GM13976 (cell line): ENCODE data around the gene DYNC1H1.

Experiments used
- DNase-seq: peaks from one replicate; pipeline ENCODE4 v3.0.0; 2012; ENCODE audit warnings: low spot score
- in situ Hi-C: fragments of 300-500 bp; cut with MboI; formaldehyde crosslinking; loops from one replicate; pipeline ENCODE4 v1.12.0; 2022; ENCODE audit warnings: low sequenced_read_pairs, mixed read lengths, inconsistent platforms; ENCODE audit not compliant: unreplicated experiment
- TF ChIP-seq, protein P1 (sequence below): IDR thresholded peaks from 2 replicates; pipeline ENCODE4 v1.5.1; 2012; ENCODE audit warnings: borderline replicate concordance, mild to moderate bottlenecking; ENCODE audit not compliant: insufficient read depth; ENCODE audit errors: extremely low read depth, missing control alignments, control extremely low read depth

DYNC1H1 gene

DNA sequence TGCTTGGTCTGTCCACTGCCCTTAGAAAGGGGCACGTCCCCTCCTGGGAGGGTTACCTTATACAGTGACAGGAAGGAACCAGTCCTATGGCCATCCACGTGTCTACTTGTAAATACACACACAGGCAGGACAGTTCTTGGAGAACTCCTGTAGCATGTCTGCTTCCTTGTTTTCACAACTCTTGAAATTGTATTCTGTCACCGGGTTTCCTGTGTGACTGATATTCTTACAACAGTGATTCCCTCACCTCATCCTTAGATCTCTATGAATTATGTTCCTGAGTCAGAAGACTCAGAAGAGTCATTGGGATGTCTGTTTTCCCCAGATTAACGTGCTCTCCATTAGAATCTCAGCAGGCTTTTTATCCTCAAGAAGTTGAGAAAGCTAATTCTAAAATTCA lies 44.1 kb upstream of the DYNC1H1 start:
- in situ Hi-C loops, result no loop called here
- no peak for DNase-seq
- TF ChIP-seq, protein P1, sequence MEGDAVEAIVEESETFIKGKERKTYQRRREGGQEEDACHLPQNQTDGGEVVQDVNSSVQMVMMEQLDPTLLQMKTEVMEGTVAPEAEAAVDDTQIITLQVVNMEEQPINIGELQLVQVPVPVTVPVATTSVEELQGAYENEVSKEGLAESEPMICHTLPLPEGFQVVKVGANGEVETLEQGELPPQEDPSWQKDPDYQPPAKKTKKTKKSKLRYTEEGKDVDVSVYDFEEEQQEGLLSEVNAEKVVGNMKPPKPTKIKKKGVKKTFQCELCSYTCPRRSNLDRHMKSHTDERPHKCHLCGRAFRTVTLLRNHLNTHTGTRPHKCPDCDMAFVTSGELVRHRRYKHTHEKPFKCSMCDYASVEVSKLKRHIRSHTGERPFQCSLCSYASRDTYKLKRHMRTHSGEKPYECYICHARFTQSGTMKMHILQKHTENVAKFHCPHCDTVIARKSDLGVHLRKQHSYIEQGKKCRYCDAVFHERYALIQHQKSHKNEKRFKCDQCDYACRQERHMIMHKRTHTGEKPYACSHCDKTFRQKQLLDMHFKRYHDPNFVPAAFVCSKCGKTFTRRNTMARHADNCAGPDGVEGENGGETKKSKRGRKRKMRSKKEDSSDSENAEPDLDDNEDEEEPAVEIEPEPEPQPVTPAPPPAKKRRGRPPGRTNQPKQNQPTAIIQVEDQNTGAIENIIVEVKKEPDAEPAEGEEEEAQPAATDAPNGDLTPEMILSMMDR, result no peak

DNA sequence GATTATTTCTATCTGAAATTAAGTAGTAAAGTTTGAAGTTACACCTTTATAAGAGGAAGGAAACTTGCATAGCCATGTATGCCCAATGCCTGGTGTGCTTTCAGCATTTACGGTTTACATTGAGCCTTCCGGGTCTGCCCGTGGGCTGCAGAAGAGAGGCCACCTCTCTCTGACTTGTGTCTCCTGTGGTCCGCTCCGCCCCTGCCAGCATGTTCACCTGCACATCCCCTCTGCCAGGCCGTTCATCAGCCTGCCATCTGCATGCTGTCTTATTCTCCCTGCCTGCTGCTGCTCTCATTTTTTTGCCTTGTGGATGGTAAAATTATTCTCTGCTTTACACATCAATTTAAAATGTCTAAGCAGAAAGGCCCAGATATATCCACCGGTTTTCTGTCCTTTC lies 41.5 kb upstream of the DYNC1H1 start:
- in situ Hi-C loops, result no loop called here

DNA sequence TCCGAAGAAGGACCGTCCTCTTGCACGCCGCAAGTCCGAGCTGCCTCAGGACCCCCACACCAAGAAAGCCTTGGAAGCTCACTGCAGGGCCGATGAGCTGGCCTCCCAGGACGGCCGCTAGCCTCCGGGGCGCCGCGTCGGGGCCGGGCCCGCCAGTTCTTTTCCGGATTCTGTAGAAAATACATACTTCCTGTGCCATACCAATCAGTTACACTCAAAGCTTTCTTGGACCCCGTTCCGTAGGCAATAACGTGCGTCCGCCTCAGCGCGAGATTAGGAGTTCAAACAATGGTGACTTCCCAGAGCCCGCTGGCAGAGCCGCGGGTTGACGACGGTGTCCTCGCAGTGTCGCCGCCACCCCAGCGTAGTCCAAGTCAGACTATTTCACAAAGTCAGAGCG lies 39.2 kb upstream of the DYNC1H1 start:
- DNase-seq, result no peak
- in situ Hi-C loops, result no loop called here
- TF ChIP-seq, protein P1, result no peak

More for the DNA sequence above, 41.5 kb upstream of the DYNC1H1 start:
- TF ChIP-seq, protein P1, result no peak
- DNase-seq, result no peak

DNA sequence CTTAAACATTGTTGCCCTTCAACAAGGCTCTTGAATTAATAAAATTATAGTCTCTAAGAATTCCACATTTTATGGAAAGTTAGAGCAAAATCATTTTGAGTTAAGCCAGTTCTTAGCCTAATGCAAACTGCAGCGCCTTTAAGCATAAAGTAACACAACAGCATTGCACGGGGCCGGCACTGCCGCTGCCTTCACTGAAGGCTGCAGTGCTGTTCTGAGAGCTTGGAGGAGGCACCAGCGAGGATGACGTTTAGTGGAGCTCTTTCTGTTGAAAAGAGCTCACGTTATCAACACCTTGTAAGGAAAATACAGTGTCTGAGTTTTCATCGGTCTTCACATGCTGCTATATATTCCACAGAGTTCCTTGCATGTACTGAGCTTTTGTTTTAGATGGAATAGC lies 38.3 kb upstream of the DYNC1H1 start:
- no peak for DNase-seq
- in situ Hi-C loops, result no loop called here
- TF ChIP-seq, protein P1, result no peak

DNA sequence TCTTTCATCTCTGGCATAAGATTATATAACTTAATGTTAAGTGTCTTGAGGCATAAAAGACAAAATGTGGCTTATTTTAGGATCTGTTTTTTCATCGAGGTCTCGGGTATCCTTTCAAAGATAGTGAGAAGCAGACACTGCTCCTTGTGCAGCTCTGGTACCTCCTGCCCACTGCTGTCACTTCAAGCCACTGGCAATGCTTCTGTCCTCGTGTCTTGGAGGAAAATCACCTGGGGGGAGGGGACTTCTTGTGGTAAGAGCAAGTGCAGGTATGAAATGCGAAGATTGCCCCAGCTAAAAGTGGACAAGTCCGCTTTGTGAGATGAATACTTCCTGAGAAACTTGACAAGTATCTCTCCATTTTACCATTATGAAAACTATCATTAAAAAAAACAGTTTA lies 37.8 kb upstream of the DYNC1H1 start:
- TF ChIP-seq, protein P1, result no peak
- in situ Hi-C loops, result no loop called here
- DNase-seq, result no peak

DNA sequence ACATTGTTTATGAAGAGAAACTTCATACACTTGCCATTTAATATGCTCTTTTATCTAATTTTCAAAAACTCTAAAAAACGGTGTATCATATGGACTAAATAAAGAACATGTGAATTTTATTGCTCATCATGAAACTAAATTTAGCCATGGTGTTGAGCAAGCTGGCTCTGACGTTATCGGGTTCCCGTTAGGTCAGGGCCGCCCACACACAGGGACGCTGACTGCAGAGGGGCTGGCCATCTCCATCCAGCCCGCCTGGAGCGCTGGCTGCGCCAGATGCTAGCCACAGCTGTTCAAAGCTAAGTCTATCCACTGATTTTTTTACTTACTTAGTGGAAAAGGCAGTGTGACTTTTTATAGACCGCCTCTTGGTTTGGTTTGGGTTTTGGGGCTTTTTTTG lies 36.5 kb upstream of the DYNC1H1 start:
- in situ Hi-C loops, result no loop called here
- no peak for DNase-seq
- TF ChIP-seq, protein P1, result no peak

DNA sequence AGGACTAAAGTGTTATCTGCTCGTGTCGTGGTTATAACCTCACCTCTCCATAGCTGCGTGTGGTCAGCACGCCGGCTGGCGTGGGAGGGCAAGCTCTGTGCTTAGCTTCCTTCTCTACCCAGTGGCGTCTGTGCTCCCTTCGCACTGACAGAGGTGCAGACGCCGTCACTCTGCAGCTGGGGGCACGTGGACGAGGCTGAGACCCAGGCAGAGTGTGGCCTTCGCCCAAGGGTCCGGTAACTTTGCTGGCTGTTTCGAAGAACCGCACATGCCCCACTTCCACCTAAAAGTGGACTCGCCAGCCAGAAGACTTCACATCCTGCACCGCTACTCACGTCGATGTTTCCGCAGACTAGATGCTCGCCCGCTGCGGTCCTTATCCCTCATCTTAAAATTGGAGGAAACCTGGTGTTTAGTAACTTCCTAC lies 35.9 kb upstream of the DYNC1H1 start:
- DNase-seq, result no peak
- TF ChIP-seq, protein P1, result no peak

More for the DNA sequence above, 35.9 kb upstream of the DYNC1H1 start:
- in situ Hi-C loops, result no loop called here
